ENCODE results near the gene PDZD2. TPM values are rescaled to one million over a fixed set of nuclear protein-coding genes. Genes with fewer than 3 reads are reported as not detected.

The PDZD2 gene
- total and polyA plus RNA-seq, 2 experiments from 2014 or later, result 8.3 to 16.9 TPM

DNA sequence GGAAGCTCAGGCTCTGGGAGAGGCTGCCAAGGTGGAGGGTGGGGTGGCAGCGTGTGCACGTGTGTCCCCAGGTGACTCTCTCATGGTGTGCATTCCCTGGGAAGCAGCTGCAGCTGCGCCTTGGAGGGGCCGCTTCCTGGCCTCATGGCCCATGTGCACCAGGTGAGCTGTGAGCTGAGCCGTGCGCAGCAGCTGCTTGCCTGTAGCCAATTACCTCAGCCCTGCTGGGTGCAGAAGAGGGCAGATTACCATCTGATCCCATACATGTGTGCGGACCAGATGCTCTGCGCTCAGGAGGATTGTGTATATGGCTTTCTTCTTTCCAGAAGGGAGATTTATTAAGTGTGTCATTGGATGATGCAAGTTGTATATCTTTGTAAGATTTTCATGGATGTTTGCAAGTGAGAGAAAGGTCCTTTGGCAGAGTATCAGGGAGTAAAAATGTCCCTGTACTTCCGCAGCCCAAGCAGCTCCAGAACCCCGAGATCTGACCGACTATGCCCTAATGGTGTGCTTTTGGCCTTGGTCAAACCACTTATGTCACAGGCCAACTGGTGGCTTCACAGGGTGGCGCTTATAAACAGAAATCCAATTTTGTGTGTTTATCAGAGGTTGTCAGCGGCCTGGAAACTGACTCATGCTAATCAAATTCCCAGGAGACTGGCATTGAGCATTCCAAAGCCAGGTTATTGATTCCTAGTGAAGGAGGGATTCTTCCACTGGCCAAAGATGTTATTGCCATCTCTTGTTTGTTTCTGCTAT is 305.9 kb downstream of the PDZD2 start:
- Mint-ChIP-seq H3K36me3 (ENCODE audit: low read depth) (no peaks in the 10 kb centered on the region), H3K4me1 (peaks cover 2% of the 10 kb centered on the region; the same call in 1 of the 3 replicates), H3K4me3 (no peak overlapping the region), H3K27ac (no peak overlapping the region), H3K27me3 (ENCODE audit: insufficient read depth, low read depth, poor library complexity) (peaks cover 1% of the 10 kb centered on the region), H3K9me3 (no peaks in the 10 kb centered on the region)
- Histone ChIP-seq H3F3A (replicated peaks; ENCODE audit: low read depth) (no peaks in the 10 kb centered on the region), H3K9me2 (ENCODE audit: insufficient read depth) (peaks cover 14% of the 10 kb centered on the region; the same call in 1 of the 2 replicates), H3K36me3 (ENCODE audit: insufficient read depth) (no peaks in the 10 kb centered on the region), H3K4me3 (no peak overlapping the region), H4K20me1 (replicated peaks; ENCODE audit: insufficient read depth) (no peaks in the 10 kb centered on the region), H3K4me1 (ENCODE audit: insufficient read depth) (no peaks in the 10 kb centered on the region), H3K27ac (ENCODE audit: low read depth) (no peak overlapping the region; the same call in 1 of the 2 replicates), H2AFZ (no peak overlapping the region), H3K79me2 (replicated peaks; ENCODE audit: insufficient read depth) (no peaks in the 10 kb centered on the region), H3K27me3 (ENCODE audit: insufficient read depth) (no peaks in the 10 kb centered on the region), H3K4me2 (no peak overlapping the region)
- TF ChIP-seq EZH2 (IDR thresholded peaks at IDR 0.05; ENCODE audit: low read depth, unreplicated experiment) (no peak), CTCF (conservative IDR thresholded peaks at IDR 0.05; ENCODE audit: low read depth in 2 of 2) (no peak), STAT1 (IDR thresholded peaks at IDR 0.05; ENCODE audit: unreplicated experiment) (no peak), JUNB (IDR thresholded peaks at IDR 0.05; ENCODE audit: unreplicated experiment) (no peak), EZH2phosphoT487 (IDR thresholded peaks at IDR 0.05; ENCODE audit: unreplicated experiment) (no peak)
- TF ChIP-seq, protein P1, sequence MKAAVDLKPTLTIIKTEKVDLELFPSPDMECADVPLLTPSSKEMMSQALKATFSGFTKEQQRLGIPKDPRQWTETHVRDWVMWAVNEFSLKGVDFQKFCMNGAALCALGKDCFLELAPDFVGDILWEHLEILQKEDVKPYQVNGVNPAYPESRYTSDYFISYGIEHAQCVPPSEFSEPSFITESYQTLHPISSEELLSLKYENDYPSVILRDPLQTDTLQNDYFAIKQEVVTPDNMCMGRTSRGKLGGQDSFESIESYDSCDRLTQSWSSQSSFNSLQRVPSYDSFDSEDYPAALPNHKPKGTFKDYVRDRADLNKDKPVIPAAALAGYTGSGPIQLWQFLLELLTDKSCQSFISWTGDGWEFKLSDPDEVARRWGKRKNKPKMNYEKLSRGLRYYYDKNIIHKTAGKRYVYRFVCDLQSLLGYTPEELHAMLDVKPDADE (IDR thresholded peaks at IDR 0.05), result no peak
- ATAC-seq, result peak; percentile 66
- no peak for DNase-seq (ENCODE audit: low spot score)

DNA sequence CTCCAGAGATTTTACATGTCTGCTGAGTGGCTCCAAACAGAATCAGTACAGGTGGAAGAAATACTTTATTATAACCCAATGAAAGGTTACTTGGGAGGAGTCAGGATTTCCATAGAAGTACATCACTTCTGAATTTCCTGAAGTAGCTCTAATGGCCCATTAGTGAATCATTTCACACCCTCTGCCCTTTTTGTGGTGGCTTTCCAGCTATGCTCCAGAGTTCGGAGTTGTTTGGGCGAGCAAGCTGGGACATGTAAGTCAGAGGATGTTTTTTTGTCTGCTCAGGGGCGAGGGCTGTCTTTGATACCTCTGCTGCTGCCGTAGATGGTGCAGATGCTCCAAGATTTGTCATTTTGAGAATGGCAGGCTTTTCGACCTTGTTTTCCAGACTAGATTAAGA is 309.1 kb downstream of the PDZD2 start:
- no peak for DNase-seq (ENCODE audit: low spot score)
- Mint-ChIP-seq H3K9me3 (no peaks in the 10 kb centered on the region), H3K4me3 (no peak overlapping the region), H3K4me1 (peaks cover 2% of the 10 kb centered on the region; the same call in 1 of the 3 replicates), H3K36me3 (ENCODE audit: low read depth) (no peaks in the 10 kb centered on the region), H3K27ac (no peak overlapping the region), H3K27me3 (ENCODE audit: insufficient read depth, low read depth, poor library complexity) (peaks cover 1% of the 10 kb centered on the region)
- Histone ChIP-seq H3K9me2 (ENCODE audit: insufficient read depth) (peaks cover 7% of the 10 kb centered on the region; the same call in 1 of the 2 replicates), H4K20me1 (replicated peaks; ENCODE audit: insufficient read depth) (no peaks in the 10 kb centered on the region), H3K27ac (ENCODE audit: low read depth) (no peak overlapping the region; the same call in 1 of the 2 replicates), H3K4me2 (no peak overlapping the region), H3K4me3 (no peak overlapping the region), H3K4me1 (ENCODE audit: insufficient read depth) (no peaks in the 10 kb centered on the region), H3F3A (replicated peaks; ENCODE audit: low read depth) (no peaks in the 10 kb centered on the region), H3K79me2 (replicated peaks; ENCODE audit: insufficient read depth) (no peaks in the 10 kb centered on the region), H2AFZ (no peak overlapping the region), H3K36me3 (ENCODE audit: insufficient read depth) (no peaks in the 10 kb centered on the region), H3K27me3 (ENCODE audit: insufficient read depth) (no peaks in the 10 kb centered on the region)
- no peak for ATAC-seq
- TF ChIP-seq JUNB (IDR thresholded peaks at IDR 0.05; ENCODE audit: unreplicated experiment) (no peak), EZH2phosphoT487 (IDR thresholded peaks at IDR 0.05; ENCODE audit: unreplicated experiment) (no peak), STAT1 (IDR thresholded peaks at IDR 0.05; ENCODE audit: unreplicated experiment) (no peak), CTCF (conservative IDR thresholded peaks at IDR 0.05; ENCODE audit: low read depth in 2 of 2) (no peak), NANOG (IDR thresholded peaks at IDR 0.05; ENCODE audit: borderline replicate concordance) (no peak)
- TF ChIP-seq, protein P2, sequence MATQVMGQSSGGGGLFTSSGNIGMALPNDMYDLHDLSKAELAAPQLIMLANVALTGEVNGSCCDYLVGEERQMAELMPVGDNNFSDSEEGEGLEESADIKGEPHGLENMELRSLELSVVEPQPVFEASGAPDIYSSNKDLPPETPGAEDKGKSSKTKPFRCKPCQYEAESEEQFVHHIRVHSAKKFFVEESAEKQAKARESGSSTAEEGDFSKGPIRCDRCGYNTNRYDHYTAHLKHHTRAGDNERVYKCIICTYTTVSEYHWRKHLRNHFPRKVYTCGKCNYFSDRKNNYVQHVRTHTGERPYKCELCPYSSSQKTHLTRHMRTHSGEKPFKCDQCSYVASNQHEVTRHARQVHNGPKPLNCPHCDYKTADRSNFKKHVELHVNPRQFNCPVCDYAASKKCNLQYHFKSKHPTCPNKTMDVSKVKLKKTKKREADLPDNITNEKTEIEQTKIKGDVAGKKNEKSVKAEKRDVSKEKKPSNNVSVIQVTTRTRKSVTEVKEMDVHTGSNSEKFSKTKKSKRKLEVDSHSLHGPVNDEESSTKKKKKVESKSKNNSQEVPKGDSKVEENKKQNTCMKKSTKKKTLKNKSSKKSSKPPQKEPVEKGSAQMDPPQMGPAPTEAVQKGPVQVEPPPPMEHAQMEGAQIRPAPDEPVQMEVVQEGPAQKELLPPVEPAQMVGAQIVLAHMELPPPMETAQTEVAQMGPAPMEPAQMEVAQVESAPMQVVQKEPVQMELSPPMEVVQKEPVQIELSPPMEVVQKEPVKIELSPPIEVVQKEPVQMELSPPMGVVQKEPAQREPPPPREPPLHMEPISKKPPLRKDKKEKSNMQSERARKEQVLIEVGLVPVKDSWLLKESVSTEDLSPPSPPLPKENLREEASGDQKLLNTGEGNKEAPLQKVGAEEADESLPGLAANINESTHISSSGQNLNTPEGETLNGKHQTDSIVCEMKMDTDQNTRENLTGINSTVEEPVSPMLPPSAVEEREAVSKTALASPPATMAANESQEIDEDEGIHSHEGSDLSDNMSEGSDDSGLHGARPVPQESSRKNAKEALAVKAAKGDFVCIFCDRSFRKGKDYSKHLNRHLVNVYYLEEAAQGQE (IDR thresholded peaks at IDR 0.05; ENCODE audit: unreplicated experiment), result no peak

Data from GM23338 (cell line).